DOHH2 (cell line): ENCODE results near the gene MBP.

Experiments
- EZH2phosphoT487 ChIP-seq: fragments of 200-600 bp; sonication (generic); IDR thresholded peaks from 2 replicates; pipeline ENCODE4 v1.6.1; 2017; ENCODE audit warnings: borderline replicate concordance, mild to moderate bottlenecking, antibody characterized with exemption, low read length, moderate library complexity, mixed read lengths
- TF ChIP-seq, protein P1 (sequence below): fragments of 200-600 bp; sonication (generic); IDR thresholded peaks from one replicate; pipeline ENCODE4 v1.5.1; 2014; ENCODE audit warnings: antibody characterized with exemption, mild to moderate bottlenecking, low read depth, low read length; ENCODE audit not compliant: poor library complexity, severe bottlenecking

DNA sequence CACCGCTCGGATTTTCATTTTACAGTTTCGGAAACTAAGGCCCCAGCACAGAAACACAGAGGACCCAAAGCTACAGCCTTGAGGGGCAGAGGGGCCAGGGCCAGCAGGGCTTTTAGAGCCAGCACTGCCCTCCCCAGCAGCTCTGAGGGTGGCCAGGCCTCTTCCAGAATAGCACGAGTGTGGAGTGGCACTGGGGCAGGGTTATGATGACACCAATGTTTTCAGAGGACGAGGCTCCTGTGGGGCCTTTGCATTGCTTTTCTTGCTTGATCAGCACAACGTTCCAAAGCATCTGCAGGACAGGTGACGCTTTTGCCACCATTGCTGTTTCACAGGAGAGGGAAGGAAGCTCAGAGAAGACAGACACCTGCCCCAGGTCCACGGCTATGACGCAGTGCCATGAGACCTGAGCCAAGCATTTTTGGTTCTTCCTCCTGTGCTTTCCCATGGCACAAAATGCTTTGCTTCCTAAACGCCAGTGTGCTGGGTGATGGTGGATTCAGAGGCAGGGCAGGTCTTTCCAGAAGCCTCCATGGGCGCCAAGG, 126.9 kb downstream of the MBP start:
- TF ChIP-seq, protein P1, sequence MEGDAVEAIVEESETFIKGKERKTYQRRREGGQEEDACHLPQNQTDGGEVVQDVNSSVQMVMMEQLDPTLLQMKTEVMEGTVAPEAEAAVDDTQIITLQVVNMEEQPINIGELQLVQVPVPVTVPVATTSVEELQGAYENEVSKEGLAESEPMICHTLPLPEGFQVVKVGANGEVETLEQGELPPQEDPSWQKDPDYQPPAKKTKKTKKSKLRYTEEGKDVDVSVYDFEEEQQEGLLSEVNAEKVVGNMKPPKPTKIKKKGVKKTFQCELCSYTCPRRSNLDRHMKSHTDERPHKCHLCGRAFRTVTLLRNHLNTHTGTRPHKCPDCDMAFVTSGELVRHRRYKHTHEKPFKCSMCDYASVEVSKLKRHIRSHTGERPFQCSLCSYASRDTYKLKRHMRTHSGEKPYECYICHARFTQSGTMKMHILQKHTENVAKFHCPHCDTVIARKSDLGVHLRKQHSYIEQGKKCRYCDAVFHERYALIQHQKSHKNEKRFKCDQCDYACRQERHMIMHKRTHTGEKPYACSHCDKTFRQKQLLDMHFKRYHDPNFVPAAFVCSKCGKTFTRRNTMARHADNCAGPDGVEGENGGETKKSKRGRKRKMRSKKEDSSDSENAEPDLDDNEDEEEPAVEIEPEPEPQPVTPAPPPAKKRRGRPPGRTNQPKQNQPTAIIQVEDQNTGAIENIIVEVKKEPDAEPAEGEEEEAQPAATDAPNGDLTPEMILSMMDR, result no peak
- TF ChIP-seq EZH2phosphoT487, result no peak
